GM21737 (cell line): ENCODE measurements around the gene TMEM25.
"Not testable (repeated sequence)": the region's sequence is repeated elsewhere in the genome, so short reads cannot be mapped to it uniquely, and the experiment has no call there.

ENCODE experiments used
- ATAC-seq: cut with Tn5 transposase; IDR thresholded peaks from one replicate; pipeline ENCODE4 v1.9.1; 2021; ENCODE audit warnings: mild to moderate bottlenecking, moderate library complexity; ENCODE audit not compliant: unreplicated experiment

TMEM25 gene

DNA sequence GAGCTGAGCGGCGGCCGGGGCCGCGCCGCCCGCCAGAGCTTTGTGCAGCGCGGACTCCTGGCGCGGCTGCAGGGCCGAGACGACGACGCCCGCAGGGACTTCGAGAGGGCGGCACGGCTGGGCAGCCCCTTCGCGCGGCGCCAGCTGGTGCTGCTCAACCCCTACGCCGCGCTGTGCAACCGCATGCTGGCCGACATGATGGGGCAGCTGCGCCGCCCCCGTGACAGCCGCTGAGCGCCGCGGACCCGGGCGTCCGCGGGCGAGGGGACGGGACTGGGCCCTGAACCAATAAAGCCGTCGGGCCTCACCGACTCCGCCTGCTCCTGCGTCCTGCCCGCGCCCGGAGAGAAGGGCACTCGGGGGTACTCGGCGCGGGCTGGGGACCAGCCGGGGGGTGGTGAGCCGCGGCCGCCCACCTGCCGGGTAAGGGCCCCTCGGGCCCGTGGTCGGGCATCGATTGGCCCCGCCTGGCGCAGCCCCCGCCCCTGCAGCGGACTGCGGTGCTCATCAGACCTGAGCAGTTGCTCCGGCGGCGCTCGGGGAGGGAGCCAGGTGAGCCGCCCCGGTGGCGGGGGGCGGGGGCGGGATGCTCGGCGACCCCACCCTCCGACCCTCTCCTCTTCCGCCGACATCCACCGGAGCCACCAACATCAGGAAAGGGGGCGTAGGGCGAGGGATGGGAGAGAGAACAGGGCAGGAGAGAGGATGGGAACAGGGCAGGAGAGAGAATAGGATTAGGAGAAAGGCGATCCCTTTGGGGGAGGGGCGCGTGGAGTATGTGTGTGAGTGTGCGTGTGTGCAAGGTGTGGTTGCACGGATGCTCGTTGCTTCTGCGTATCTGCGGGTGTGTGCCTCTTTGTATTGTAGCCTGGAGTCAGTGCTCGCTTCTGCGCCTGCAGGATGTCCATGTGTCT is at the start of gene TMEM25:
TSS of gene TMEM25 (plus strand) at position 510 of the 914 bp plus-strand sequence. CDS start 610 bp downstream, outside the sequence.
- no peak for ATAC-seq

DNA sequence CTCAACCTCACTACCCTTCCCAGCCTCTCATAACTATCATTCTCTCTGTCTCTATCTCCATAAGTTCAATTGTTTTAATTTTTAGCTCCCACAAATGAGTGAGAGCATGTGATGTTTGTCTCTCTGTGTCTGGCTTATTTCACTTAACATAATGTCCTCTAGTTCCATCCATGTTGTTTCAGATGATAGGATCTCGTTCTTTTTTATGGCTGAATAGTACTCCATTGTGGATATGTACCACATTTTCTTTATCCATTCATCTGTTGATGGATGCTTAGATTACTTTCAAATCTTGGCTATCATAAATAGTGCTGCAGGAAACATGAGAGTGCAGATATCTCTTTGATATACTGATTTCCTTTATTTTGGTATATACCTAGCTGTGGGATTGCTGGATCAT is 49.8 kb upstream of the TMEM25 start:
- not testable (repeated sequence) for ATAC-seq

DNA sequence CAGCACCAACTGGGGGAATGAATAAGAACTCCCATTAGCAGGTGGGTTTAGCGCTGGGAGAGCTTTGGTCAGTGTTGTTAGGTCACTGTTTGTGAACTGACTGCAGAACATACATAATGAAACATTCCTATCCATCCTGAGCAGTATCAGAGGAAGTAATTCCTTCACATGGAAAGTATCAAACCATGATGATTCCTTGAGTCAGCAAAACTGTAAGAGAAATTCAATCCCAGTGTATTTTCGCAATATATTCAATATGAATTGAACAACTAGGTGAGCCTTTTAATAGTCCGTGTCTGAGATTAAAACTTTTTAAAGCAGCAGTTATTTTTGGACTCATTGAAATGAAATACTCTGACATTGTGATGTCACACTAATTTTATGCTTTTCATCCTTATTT is 46.6 kb upstream of the TMEM25 start:
- ATAC-seq, result no peak

DNA sequence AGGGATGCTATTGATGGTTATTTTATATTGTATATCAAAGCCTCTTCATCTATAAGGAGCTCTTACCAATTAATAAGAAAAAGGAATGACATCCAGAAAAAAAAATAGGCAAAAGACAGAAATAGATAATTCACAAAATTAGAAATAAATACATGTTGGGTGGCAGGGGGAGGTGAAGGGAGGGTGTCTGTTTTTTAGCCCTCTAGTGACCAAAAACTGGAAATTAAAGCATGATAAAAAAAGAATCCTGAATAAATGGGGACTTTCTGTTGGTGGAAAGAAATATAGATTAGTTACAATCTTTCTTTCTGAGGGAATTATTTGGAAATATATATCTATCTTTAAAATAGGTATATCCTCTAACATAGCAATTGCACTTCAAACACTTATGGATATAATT is 45.7 kb upstream of the TMEM25 start:
- no peak for ATAC-seq

DNA sequence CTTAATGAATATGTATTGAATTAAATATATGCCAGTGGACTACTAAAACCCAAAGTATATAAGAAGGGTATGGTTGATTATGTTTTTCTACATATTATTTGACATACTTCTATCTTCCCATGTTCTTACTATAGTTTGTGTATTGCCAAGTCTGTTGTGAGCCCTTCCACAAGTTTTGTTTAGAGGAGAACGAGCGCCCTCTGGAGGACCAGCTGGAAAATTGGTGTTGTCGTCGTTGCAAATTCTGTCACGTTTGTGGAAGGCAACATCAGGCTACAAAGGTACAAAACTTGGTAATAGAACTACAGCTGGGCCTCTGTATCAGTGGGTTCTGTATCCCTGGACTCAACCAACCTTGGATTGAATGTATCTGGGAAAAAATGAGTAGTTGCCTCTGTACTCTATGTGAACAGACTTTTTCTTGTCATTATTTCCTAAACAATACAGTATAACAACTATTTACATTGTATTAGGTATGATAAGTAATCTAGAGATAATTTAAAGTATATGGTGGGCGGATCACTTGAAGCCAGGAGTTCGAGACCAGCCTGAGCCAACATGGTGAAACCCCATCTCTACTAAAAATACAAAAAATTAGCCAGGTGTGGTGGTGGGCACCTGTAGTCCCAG is 42.4 kb upstream of the TMEM25 start:
- ATAC-seq, result no peak

DNA sequence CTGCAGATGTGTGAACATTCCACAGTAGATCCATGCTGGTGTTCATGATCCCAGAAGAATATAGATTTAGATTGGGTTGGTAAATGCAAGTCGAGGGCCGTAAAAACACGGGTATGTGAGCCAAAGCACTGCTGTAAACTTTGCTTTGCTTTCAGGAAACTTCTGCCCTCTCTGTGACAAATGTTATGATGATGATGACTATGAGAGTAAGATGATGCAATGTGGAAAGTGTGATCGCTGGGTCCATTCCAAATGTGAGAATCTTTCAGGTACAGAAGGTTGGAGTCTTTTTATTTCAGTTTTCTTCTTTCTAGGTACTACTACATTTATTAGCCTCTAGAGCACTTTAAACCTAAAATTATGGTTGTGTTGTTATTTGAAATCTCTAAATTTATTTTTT is 40.0 kb upstream of the TMEM25 start:
- ATAC-seq, result no peak

DNA sequence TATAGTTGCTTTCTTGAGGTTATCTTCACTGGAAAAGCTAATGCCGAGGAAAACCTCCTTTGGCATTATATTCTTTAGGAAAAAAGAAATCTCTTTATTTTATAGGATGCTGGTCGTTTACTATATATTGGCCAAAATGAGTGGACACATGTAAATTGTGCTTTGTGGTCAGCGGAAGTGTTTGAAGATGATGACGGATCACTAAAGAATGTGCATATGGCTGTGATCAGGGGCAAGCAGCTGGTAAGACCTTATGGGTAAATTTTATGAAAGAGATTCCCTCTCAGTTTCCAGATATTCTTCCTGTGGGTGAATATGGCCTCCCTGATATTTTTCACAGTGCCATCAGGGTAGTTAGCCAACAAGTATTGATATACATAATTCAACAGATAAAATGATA is 33.2 kb upstream of the TMEM25 start:
- ATAC-seq, result no peak

DNA sequence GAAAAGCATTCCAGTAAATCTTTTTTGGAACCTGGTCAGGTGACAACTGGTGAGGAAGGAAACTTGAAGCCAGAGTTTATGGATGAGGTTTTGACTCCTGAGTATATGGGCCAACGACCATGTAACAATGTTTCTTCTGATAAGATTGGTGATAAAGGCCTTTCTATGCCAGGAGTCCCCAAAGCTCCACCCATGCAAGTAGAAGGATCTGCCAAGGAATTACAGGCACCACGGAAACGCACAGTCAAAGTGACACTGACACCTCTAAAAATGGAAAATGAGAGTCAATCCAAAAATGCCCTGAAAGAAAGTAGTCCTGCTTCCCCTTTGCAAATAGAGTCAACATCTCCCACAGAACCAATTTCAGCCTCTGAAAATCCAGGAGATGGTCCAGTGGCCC is 27.8 kb upstream of the TMEM25 start:
- no peak for ATAC-seq

DNA sequence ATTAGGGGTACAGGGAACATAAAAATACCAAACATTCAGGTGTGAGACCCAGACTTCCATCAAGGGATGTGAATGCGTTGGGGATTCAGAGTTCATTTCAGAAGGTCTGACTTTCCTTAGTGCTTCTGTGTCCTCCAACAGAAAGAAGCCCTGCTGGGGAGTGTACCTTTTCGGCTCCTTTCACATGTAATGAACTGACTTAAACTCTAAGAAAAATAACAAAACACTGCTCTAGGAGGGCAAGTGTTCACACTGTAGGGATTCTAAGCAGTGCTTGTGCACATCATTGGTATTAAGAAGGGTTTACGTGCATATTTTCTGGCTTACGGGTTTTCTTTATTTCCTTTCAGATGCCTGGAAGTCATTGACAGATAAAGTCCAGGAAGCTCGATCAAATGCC is 19.4 kb upstream of the TMEM25 start:
- ATAC-seq, result no peak

DNA sequence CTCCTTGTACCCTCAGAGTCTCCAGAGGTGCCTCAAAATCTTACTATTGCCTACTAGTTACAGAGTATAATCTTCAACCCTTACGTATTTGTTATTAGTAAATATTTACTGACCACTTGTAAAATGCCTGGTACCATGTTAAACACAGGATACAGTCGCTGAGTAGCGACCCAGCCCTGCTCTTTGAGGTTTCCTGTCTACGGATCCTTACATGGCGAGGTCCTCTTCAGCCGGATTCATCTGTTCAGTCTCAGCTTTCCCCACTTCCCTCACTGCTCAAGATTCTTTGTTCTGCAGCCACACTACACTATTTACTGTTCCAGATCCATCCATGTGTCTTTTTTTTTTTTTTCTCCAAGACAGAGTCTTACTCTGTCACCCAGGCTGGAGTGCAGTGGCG is 16.9 kb upstream of the TMEM25 start:
- ATAC-seq, result no peak

DNA sequence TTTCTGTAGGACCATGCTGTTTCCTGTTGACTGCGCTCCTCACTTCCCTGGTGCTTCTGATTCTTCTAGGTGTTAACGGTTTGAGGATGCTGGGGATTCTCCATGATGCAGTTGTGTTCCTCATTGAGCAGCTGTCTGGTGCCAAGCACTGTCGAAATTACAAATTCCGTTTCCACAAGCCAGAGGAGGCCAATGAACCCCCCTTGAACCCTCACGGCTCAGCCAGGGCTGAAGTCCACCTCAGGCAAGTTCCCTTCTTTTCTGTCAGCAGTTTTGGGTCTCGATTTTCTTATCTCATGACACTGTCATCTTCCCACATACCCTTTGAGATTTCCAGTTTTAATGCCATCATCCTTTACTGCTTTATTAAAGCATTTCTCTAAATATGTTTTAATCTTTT is 11.4 kb upstream of the TMEM25 start:
- ATAC-seq, result no peak

DNA sequence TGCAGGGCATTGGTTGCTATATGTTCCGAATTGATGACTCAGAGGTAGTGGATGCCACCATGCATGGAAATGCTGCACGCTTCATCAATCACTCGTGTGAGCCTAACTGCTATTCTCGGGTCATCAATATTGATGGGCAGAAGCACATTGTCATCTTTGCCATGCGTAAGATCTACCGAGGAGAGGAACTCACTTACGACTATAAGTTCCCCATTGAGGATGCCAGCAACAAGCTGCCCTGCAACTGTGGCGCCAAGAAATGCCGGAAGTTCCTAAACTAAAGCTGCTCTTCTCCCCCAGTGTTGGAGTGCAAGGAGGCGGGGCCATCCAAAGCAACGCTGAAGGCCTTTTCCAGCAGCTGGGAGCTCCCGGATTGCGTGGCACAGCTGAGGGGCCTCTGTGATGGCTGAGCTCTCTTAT is 9.1 kb upstream of the TMEM25 start:
- ATAC-seq, result no peak

DNA sequence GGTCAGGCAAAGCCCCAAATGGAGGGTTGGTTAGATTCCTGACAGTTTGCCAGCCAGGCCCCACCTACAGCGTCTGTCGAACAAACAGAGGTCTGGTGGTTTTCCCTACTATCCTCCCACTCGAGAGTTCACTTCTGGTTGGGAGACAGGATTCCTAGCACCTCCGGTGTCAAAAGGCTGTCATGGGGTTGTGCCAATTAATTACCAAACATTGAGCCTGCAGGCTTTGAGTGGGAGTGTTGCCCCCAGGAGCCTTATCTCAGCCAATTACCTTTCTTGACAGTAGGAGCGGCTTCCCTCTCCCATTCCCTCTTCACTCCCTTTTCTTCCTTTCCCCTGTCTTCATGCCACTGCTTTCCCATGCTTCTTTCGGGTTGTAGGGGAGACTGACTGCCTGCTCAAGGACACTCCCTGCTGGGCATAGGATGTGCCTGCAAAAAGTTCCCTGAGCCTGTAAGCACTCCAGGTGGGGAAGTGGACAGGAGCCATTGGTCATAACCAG is 8.4 kb upstream of the TMEM25 start:
- ATAC-seq, result no peak

DNA sequence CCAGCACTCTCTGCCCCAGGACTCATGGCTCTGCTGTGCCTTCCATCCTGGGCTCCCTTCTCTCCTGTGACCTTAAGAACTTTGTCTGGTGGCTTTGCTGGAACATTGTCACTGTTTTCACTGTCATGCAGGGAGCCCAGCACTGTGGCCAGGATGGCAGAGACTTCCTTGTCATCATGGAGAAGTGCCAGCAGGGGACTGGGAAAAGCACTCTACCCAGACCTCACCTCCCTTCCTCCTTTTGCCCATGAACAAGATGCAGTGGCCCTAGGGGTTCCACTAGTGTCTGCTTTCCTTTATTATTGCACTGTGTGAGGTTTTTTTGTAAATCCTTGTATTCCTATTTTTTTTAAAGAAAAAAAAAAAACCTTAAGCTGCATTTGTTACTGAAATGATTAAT is 6.6 kb upstream of the TMEM25 start:
- ATAC-seq, result no peak

DNA sequence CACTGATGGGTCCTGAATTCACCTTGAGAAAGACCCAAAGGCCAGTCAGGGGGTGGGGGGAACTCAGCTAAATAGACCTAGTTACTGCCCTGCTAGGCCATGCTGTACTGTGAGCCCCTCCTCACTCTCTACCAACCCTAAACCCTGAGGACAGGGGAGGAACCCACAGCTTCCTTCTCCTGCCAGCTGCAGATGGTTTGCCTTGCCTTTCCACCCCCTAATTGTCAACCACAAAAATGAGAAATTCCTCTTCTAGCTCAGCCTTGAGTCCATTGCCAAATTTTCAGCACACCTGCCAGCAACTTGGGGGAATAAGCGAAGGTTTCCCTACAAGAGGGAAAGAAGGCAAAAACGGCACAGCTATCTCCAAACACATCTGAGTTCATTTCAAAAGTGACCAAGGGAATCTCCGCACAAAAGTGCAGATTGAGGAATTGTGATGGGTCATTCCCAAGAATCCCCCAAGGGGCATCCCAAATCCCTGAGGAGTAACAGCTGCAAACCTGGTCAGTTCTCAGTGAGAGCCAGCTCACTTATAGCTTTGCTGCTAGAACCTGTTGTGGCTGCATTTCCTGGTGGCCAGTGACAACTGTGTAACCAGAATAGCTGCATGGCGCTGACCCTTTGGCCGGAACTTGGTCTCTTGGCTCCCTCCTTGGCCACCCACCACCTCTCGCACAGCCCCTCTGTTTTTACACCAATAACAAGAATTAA is 6.1 kb upstream of the TMEM25 start:
- no peak for ATAC-seq

DNA sequence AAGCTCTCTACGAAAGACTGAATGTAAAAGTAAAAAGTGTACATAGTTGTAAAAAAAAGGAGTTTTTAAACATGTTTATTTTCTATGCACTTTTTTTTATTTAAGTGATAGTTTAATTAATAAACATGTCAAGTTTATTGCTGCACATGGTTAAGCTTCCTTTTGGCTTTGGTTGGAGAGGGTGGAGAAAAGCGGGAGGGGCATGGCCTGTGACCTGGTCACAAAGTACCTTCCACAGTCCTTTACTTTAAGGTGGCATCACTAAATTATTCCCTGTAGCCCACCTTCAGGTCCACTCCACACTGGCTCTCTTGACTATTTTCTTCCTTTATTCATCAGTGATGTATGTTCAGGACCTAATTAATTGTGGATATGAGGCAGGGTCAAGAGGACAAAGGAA is 4.3 kb upstream of the TMEM25 start:
- no peak for ATAC-seq

DNA sequence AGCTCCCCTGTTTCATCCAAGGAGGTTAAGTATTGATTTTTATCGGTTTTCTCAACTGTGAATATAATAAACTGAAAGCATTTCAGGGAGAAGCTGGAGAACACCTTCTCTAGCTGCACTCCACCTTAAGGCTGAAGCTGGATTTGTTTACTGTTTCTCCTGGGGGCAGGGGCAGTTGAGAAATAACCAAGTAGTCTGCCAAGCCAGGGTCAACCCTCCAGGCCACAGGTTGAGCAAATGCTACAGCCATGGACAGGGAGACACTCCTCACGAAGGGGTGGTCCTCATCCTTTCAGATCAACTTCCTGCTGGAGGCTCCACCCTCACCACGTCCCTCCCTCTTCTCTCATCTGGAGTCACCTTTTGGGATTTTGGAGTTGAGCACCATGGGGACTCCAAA is 3.9 kb upstream of the TMEM25 start, which contains the start of gene TTC36:
TSS of gene TTC36 (plus strand) at position 366 of the 400 bp plus-strand sequence. CDS start at position 387, 21 bp downstream.
- no peak for ATAC-seq

DNA sequence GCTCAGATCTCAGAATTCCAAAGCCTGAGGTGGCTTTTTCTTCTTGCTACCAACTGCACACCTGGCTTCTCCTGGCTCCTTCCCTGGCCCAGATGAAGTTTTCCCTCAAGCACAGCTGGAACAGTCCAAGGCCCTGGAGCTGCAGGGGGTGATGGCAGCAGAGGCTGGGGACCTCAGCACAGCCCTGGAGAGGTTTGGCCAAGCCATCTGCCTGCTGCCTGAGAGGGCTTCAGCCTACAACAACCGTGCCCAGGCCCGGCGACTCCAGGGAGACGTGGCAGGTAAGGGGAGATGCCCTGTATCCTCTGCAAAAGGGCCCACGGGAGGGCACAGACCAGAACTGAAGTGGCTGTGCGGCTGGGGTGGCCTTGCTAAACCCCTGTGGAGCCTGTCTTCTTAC is 2.5 kb upstream of the TMEM25 start:
- no peak for ATAC-seq

DNA sequence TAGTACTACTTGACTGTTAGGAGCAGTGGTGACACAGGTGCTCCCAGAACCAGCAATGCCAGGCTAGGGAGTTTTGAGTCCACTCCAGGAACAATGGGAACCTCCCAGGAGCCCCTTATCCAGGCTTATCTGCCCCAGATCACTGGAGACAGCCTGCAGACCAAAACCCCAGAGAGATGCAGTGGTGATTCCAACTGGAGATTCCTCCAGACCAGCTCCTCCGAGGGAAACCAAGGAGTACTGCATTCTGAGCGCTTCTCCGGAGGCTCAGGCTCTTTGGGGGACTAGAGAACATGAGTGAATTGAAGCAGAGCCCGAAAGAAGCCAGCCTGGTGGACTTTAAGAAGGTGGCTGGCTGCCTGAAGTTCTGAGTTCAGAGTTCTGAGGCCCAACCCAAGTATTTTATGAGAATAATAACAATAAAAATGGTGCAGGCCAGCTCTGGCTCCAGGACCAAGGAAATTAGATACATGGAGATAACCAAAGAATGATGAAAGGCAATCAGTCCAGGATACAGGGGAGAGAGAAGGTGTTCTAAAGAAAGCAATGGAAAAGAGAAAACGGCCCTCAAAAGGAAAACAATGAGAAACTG is 1.3 kb upstream of the TMEM25 start:
- ATAC-seq, result no peak

DNA sequence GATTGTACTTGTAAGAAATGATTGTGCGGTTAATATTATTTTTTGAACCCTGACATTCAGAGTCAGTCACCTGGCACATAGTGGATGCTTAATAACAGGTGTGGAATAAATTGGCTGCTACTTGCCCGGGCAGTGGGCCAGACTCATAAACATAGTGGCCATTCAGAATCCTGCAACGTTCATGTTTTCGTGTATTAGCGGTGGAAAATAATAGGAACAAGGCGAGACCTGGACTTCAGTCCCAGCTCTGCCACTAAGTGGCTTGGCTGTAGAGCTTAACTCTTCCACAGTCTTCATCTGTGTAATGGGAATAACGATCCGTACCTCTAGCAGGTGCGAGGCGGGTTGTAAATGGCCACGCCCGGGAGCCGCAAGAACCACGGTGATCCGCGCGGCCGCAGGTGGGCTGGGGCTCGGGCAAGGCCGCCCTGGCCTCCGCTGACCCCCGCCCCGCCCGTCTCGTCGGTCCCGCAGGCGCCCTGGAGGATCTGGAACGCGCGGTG is 761 bp upstream of the TMEM25 start:
- no peak for ATAC-seq

DNA sequence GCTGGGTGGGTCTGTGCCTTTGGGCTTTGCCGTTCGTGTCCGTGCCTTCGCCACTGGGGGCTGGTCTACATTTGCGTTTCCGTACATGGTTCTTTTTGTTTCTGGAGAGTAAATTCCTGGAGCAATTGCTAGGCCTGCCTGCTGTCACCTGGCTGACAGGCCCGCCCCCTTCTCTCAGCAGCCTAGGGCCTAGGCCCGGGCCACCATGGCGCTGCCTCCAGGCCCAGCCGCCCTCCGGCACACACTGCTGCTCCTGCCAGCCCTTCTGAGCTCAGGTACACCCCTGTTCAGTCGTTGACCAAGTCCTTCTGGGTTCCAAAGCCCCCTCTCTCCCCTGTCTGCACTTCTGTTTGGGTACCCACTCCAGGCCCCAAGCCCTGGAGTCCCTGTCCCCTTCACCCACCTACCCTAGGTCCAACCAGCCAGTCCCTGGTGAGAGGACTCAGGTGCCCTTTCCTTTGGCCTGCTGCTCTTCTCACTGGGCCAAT is 649 bp downstream of the TMEM25 start:
- no peak for ATAC-seq
